Panc1 (cell line): ENCODE data around the gene FSD1. TPM values are rescaled to one million over a fixed set of nuclear protein-coding genes. Genes with fewer than 3 reads are reported as not detected.

Experiments
- ATAC-seq: fragments of 200-7000 bp; cut with Tn5 transposase; 2 replicates; pipeline ENCODE4 v1.9.1; 2020; ENCODE audit warnings: mild to moderate bottlenecking, moderate library complexity
- BruUV-seq: library from RNA; stranded (reverse); fragments of 400-500 nt; replicated peaks from 2 replicates; lab custom pipeline; 2021; lab: Mats Ljungman, UMichigan
- CTCF ChIA-PET: fragments of 300-600 bp; sonication (Branson Sonifier 250); formaldehyde crosslinking; loops from one replicate; lab custom pipeline; 2022; ENCODE audit warnings: antibody characterized with exemption; lab: Charles Lee
- POLR2A ChIA-PET: fragments of 300-600 bp; sonication (Branson Sonifier 250); formaldehyde crosslinking; loops from one replicate; lab custom pipeline; 2022; ENCODE audit warnings: antibody characterized with exemption; lab: Charles Lee
- DNase-seq: peaks from one replicate; pipeline ENCODE4 v3.0.0-alpha.2; 2010; ENCODE audit warnings: low read depth, low spot score
- H3K27ac ChIP-seq: 2 replicates; pipeline ENCODE4 v1.5.1; 2011; ENCODE audit warnings: mild to moderate bottlenecking, low read length, inconsistent platforms
- H3K27me3 ChIP-seq: fragments of 200-500 bp; sonication (Bioruptor generic); 2 replicates; pipeline ENCODE4 v1.6.0; 2014; ENCODE audit warnings: low read length, inconsistent platforms; ENCODE audit not compliant: control insufficient read depth, insufficient read depth
- H3K36me3 ChIP-seq: fragments of 200-500 bp; sonication (Bioruptor generic); 2 replicates; pipeline ENCODE4 v1.5.1; 2014; ENCODE audit warnings: inconsistent platforms, mild to moderate bottlenecking, low read length, moderate library complexity; ENCODE audit not compliant: control insufficient read depth, insufficient read depth
- H3K4me1 ChIP-seq: 2 replicates; pipeline ENCODE4 v1.5.1; 2011; ENCODE audit warnings: inconsistent platforms, mild to moderate bottlenecking, low read length, moderate library complexity; ENCODE audit not compliant: control insufficient read depth, insufficient read depth
- H3K4me3 ChIP-seq, 2 experiments: 2 replicates each; pipeline ENCODE4 v1.5.1; 2011 to 2012; ENCODE audit warnings: low read depth in 2 of 2, low read length in 2 of 2, mild to moderate bottlenecking in 2 of 2, inconsistent platforms in 1 of 2, moderate library complexity in 1 of 2
- H3K9me3 ChIP-seq: fragments of 200-500 bp; sonication (Bioruptor generic); 2 replicates; pipeline ENCODE4 v1.5.1; 2014; ENCODE audit warnings: low read depth, mild to moderate bottlenecking, inconsistent platforms, low read length, moderate library complexity; ENCODE audit not compliant: control insufficient read depth, insufficient read depth
- CTCF ChIP-seq: fragments of 450-650 bp; IDR thresholded peaks from 2 replicates; pipeline ENCODE4 v1.5.1; 2017; ENCODE audit warnings: mild to moderate bottlenecking
- POLR2AphosphoS5 ChIP-seq: IDR thresholded peaks from 2 replicates; pipeline ENCODE4 v1.6.1; 2012; ENCODE audit warnings: mild to moderate bottlenecking, low read depth, low read length, moderate library complexity
- REST ChIP-seq, 2 experiments: IDR thresholded peaks; 2 replicates each; pipeline ENCODE4 v1.6.1; 2011 to 2012; ENCODE audit warnings: low read depth in 2 of 2, control low read depth in 1 of 2, low read length in 1 of 2, mild to moderate bottlenecking in 1 of 2, moderate library complexity in 1 of 2; ENCODE audit not compliant: insufficient read depth in 1 of 2
- SIN3A ChIP-seq: IDR thresholded peaks from 2 replicates; pipeline ENCODE4 v1.6.1; 2012; ENCODE audit warnings: low read depth, mild to moderate bottlenecking, low read length, moderate library complexity, borderline replicate concordance; ENCODE audit not compliant: insufficient read depth
- TCF7L2 ChIP-seq: IDR thresholded peaks from 2 replicates; pipeline ENCODE4 v1.6.1; 2011; ENCODE audit warnings: mild to moderate bottlenecking, low read depth, low read length, inconsistent platforms
- in situ Hi-C: cut with HindIII; loops from 2 replicates; pipeline ENCODE4 v1.10.0; 2016; ENCODE audit warnings: low sequenced_read_pairs, low pct_unique_long_range_greater_than_20kb
- intact Hi-C: fragments of 100-400 bp; cut with micrococcal nuclease; formaldehyde crosslinking; loops from one replicate; pipeline ENCODE4 v1.10.0; 2022; ENCODE audit not compliant: unreplicated experiment
- total RNA-seq: library from RNA; stranded (reverse); gene quantifications from one replicate; pipeline ENCODE4 v1.2.1, GENCODE V29; 2021; ENCODE audit not compliant: unreplicated experiment

The FSD1 gene
- total RNA-seq, 1 experiment from 2014 or later, result 12.1 TPM

DNA sequence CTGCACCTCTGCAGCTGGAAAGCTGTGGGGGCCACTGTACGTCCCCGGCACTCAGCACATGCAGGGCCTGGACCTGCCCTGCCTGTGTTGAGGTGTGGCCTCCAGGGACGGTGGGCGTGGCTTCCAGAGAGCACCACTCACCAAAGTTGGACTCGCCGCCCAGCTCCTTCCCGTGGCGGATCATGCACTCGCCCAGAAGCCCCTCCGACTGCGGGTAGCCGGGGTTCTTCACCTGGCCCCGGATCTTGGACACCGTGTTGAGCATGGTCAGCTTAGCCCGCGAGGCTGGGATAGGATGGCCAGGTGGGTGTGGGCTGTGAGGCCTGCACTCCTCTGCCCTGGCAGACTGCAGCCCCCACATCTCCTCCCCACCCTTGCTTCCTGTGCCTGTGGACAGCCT, 60.9 kb downstream of the FSD1 start:
- in situ Hi-C loops (no loop called here), intact Hi-C loops (loop anchor here (5.0 kb wide), 1 partner anchor 37 kb away; the partner anchor contains the start of genes CHAF1A and SH3GL1)
- Histone ChIP-seq H3K27ac (no peak overlapping the region), H3K9me3 (no peaks in the 10 kb centered on the region), H3K4me3 (no peak overlapping the region), H3K27me3 (no peaks in the 10 kb centered on the region), H3K4me1 (peaks cover 40% of the 10 kb centered on the region), H3K36me3 (no peaks in the 10 kb centered on the region)
- POLR2A ChIA-PET, result no interaction called here
- ATAC-seq (no peak), DNase-seq (no peak)
- TF ChIP-seq TCF7L2, result no peak
- no peak for TF ChIP-seq SIN3A
- TF ChIP-seq POLR2AphosphoS5, result no peak
- CTCF ChIA-PET, result no interaction called here
- no TSS peak for BruUV-seq

DNA sequence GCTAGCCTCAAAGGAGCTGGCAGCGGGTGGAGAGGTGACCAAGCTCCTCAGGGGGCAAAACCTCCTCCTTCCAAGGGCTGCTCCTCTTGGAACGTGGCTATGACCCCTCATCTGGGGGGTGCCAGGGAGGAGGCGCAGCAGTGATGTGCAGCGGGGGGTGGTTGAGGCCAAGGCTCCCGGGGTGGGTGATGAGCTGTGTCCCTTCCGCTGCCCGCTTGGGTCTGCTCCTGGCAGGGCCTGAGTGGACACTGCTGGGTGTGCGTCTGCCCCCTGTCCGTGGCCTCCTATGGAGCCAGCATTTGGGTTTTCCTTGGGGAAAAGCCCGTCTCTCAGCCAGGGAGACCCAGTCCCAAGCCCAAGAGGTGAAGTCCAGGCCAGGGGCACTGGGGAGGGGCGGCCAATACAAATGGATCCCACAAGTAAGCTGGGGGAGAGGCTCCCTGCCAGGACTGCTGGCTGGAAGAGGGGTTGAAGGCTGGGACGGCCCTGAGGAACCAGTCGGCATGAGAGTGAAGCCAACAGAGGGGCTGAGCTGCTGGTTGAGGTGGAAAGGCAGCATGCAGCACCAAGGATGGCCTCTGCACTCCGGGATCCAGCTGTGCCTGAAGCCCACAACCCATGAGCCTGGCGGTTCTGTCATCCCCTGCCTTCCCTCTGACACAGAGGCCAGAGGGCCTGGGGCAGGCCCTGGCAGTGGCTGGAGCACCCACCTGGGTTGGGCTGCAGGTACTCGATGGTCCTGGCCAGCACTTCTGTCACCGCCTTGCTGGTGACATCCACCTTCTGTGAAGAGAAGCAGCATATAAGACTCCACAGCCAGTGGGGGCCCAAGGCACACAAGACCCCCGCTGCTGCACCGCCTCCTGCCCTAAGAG, 61.6 kb downstream of the FSD1 start:
- CTCF ChIA-PET, result no interaction called here
- H3K9me3 ChIP-seq, result no peaks in the 10 kb centered on the region
- TF ChIP-seq TCF7L2 (no peak), POLR2AphosphoS5 (no peak), CTCF (no peak), REST (IDR thresholded peaks at IDR 0.05; ENCODE audit: insufficient read depth in 1 of 2, low read depth in 2 of 2, low read length in 1 of 2) (no peak), SIN3A (no peak)
- no peaks in the 10 kb centered on the region for H3K27me3 ChIP-seq
- H3K27ac ChIP-seq, result no peak overlapping the region
- no peak for ATAC-seq
- intact Hi-C loops, result loop anchor here (5.0 kb wide), 1 partner anchor 36 kb away; the partner anchor contains the start of genes CHAF1A and SH3GL1
- in situ Hi-C loops, result no loop called here
- H3K4me3 ChIP-seq, result no peak overlapping the region
- POLR2A ChIA-PET, result interaction anchor here (0.5 kb wide), 1 partner anchor 35 kb away, joined by 3 read pairs; no protein-coding TSS in a partner anchor
- no TSS peak for BruUV-seq
- no peak for DNase-seq
- no peaks in the 10 kb centered on the region for H3K36me3 ChIP-seq
- H3K4me1 ChIP-seq, result peaks cover 40% of the 10 kb centered on the region
